HepG2 (cell line): ENCODE data around the gene RAC3. TPM values are rescaled to one million over a fixed set of nuclear protein-coding genes. Genes with fewer than 3 reads are reported as not detected.

ENCODE experiments used
- ARNTL ChIP-seq: sonication (generic); formaldehyde crosslinking; IDR thresholded peaks from 2 replicates; pipeline ENCODE4 v1.4.0; 2020; ENCODE audit warnings: mild to moderate bottlenecking, missing genetic modification reagents
- HDAC2 ChIP-seq: sonication (generic); formaldehyde crosslinking; IDR thresholded peaks from 2 replicates; pipeline ENCODE4 v1.4.0; 2020; ENCODE audit warnings: missing genetic modification reagents
- MED8 ChIP-seq: sonication (generic); formaldehyde crosslinking; IDR thresholded peaks from 2 replicates; pipeline ENCODE4 v1.8.1; 2023; ENCODE audit warnings: mild to moderate bottlenecking, missing genetic modification reagents; ENCODE audit not compliant: insufficient replicate concordance
- PHF21A ChIP-seq: sonication (generic); formaldehyde crosslinking; IDR thresholded peaks from 2 replicates; pipeline ENCODE4 v1.5.0; 2020; ENCODE audit warnings: mild to moderate bottlenecking, missing genetic modification reagents
- RXRB ChIP-seq: IDR thresholded peaks from 2 replicates; pipeline ENCODE4 v1.6.1; 2016; ENCODE audit warnings: borderline replicate concordance, missing genetic modification reagents, missing compliant biosample characterization
- SPEN ChIP-seq: sonication (generic); formaldehyde crosslinking; IDR thresholded peaks from 2 replicates; pipeline ENCODE4 v1.5.1; 2020; ENCODE audit warnings: low read depth, mild to moderate bottlenecking, missing genetic modification reagents
- ZEB1 ChIP-seq: IDR thresholded peaks from 2 replicates; pipeline ENCODE4 v1.6.1; 2012; ENCODE audit warnings: mild to moderate bottlenecking, low read depth, inconsistent platforms; ENCODE audit not compliant: insufficient replicate concordance
- ZNF180 ChIP-seq: sonication (generic); formaldehyde crosslinking; IDR thresholded peaks from 2 replicates; pipeline ENCODE4 v1.4.0; 2020; ENCODE audit warnings: low read depth, missing genetic modification reagents, borderline replicate concordance
- ZNF232 ChIP-seq: sonication (generic); formaldehyde crosslinking; IDR thresholded peaks from 2 replicates; pipeline ENCODE4 v1.4.0; 2020; ENCODE audit warnings: missing genetic modification reagents, borderline replicate concordance
- ZNF256 ChIP-seq: sonication (generic); formaldehyde crosslinking; conservative IDR thresholded peaks from 2 replicates; pipeline ENCODE4 v1.4.0; 2020; ENCODE audit warnings: missing genetic modification reagents
- ZNF292 ChIP-seq: sonication (generic); formaldehyde crosslinking; IDR thresholded peaks from 2 replicates; pipeline ENCODE4 v1.8.1; 2022; ENCODE audit warnings: mild to moderate bottlenecking, low read depth, missing genetic modification reagents, borderline replicate concordance
- ZNF83 ChIP-seq: sonication (generic); formaldehyde crosslinking; IDR thresholded peaks from 2 replicates; pipeline ENCODE4 v1.4.0; 2020; ENCODE audit warnings: missing genetic modification reagents, mild to moderate bottlenecking, borderline replicate concordance
- ZSCAN31 ChIP-seq: sonication (generic); formaldehyde crosslinking; IDR thresholded peaks from 2 replicates; pipeline ENCODE4 v1.5.0; 2020; ENCODE audit warnings: low read depth, mild to moderate bottlenecking, missing genetic modification reagents
- polyA plus RNA-seq, 8 experiments: library from polyadenylated mRNA; depleted of rRNA in 3 of 8; stranded (reverse) in 7 of 8; unstranded in 1 of 8; fragments of >200 nt; fragmentation: Illumina TruSeq in 4 of 8; extraction: Trizol in 4 of 8; gene quantifications; 2 replicates each; pipeline versions ENCODE4 v1.2.1 to v1.2.3, GENCODE V29; 2011 to 2016; ENCODE audit warnings: low read depth in 4 of 8, missing spikeins in 1 of 8, mixed read lengths in 1 of 8; ENCODE audit not compliant: insufficient read depth in 1 of 8
- total RNA-seq, 5 experiments: library from RNA; depleted of rRNA; stranded (reverse); fragments of >200 nt; fragmentation: Illumina TruSeq; extraction: Trizol; gene quantifications; 2 replicates each; pipeline ENCODE4 v1.2.3, GENCODE V29; 2016; ENCODE audit warnings: low read depth in 1 of 5
- TF ChIP-seq, protein P1 (sequence below): sonication (generic); formaldehyde crosslinking; IDR thresholded peaks from 2 replicates; pipeline ENCODE4 v1.4.0; 2020; ENCODE audit warnings: missing genetic modification reagents, borderline replicate concordance
- TF ChIP-seq, protein P2 (sequence below): sonication (generic); formaldehyde crosslinking; IDR thresholded peaks from 2 replicates; pipeline ENCODE4 v1.4.0; 2020; ENCODE audit warnings: missing genetic modification reagents
- TF ChIP-seq, protein P3 (sequence below): sonication (generic); formaldehyde crosslinking; IDR thresholded peaks from 2 replicates; pipeline ENCODE4 v1.5.1; 2020; ENCODE audit warnings: missing genetic modification reagents, mild to moderate bottlenecking, borderline replicate concordance
- TF ChIP-seq, protein P4 (sequence below): fragments of 450-650 bp; IDR thresholded peaks from 2 replicates; pipeline ENCODE4 v1.6.1; 2017; ENCODE audit warnings: mild to moderate bottlenecking

RAC3 gene
- total and polyA plus RNA-seq, 2 of the 13 experiments (the other 11 are each of a cell fraction or from before 2014, with no cell fraction given), result 10.5 to 21.3 TPM

DNA sequence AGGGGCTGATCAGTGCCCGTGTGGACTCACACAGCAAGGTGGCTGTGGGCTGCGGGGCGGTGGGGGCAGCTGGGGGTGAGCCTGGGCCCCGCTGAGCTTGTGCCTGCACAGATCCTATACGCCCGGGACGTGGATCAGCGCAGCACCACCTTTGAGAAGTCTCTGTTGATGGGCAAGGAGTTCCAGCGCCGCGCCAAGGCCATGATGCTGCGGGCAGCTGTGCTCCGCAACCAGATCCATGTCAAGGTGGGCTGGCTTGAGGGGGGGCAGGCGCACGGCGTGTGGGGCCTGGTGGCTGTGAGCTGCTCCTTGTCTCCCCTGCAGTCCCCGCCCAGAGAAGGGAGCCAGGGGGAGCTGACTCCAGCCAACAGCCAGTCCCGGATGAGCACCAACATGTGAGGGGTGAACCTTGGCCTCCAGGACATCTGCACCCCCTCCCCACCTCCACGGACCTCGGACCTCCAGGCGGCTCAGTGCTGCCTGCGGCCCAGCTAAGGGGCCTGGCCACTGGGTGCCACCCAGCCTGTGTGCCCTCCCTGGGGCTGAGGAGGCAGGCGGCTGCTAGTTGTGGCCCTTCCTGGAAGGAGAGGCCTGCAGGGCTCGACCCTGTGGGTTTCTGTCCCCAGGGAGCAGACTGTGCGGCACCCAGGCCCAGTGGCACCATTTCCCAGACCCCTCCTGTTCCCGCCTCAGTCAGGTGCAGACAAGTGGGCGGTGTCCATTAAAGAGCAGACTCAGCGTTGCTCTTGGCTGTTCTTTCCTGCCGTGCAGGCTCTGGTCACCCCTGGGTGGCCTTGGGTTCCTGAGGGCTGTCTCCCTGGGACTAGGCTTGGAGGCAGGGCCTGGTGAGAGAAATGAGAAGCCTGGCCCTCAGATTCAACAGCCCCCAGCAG is 25.5 kb downstream of the RAC3 start (continued):
- TF ChIP-seq MED8 (peak; percentile 48), ZNF232 (CRISPR knock-in tag) (peak; percentile 66; the same call in 1 of the 2 replicates), ARNTL (CRISPR knock-in tag) (peak; percentile 97), HDAC2 (CRISPR knock-in tag) (peak; percentile 77; the same call in 1 of the 2 replicates), ZNF83 (peak; percentile 63; the same call in 1 of the 2 replicates), ZNF180 (no peak), ZEB1 (peak; percentile 35), ZNF256 (CRISPR knock-in tag) (no peak), PHF21A (CRISPR knock-in tag) (peak; percentile 97), SPEN (peak; percentile 73; the same call in 1 of the 2 replicates), ZNF292 (CRISPR knock-in tag) (peak; percentile 93), RXRB (CRISPR knock-in tag) (peak; percentile 71), ZSCAN31 (CRISPR knock-in tag) (peak; percentile 90)
- TF ChIP-seq, protein P1, sequence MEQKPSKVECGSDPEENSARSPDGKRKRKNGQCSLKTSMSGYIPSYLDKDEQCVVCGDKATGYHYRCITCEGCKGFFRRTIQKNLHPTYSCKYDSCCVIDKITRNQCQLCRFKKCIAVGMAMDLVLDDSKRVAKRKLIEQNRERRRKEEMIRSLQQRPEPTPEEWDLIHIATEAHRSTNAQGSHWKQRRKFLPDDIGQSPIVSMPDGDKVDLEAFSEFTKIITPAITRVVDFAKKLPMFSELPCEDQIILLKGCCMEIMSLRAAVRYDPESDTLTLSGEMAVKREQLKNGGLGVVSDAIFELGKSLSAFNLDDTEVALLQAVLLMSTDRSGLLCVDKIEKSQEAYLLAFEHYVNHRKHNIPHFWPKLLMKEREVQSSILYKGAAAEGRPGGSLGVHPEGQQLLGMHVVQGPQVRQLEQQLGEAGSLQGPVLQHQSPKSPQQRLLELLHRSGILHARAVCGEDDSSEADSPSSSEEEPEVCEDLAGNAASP, result peak; percentile 71; the same call in 1 of the 2 replicates
- TF ChIP-seq, protein P2, sequence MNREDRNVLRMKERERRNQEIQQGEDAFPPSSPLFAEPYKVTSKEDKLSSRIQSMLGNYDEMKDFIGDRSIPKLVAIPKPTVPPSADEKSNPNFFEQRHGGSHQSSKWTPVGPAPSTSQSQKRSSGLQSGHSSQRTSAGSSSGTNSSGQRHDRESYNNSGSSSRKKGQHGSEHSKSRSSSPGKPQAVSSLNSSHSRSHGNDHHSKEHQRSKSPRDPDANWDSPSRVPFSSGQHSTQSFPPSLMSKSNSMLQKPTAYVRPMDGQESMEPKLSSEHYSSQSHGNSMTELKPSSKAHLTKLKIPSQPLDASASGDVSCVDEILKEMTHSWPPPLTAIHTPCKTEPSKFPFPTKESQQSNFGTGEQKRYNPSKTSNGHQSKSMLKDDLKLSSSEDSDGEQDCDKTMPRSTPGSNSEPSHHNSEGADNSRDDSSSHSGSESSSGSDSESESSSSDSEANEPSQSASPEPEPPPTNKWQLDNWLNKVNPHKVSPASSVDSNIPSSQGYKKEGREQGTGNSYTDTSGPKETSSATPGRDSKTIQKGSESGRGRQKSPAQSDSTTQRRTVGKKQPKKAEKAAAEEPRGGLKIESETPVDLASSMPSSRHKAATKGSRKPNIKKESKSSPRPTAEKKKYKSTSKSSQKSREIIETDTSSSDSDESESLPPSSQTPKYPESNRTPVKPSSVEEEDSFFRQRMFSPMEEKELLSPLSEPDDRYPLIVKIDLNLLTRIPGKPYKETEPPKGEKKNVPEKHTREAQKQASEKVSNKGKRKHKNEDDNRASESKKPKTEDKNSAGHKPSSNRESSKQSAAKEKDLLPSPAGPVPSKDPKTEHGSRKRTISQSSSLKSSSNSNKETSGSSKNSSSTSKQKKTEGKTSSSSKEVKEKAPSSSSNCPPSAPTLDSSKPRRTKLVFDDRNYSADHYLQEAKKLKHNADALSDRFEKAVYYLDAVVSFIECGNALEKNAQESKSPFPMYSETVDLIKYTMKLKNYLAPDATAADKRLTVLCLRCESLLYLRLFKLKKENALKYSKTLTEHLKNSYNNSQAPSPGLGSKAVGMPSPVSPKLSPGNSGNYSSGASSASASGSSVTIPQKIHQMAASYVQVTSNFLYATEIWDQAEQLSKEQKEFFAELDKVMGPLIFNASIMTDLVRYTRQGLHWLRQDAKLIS (CRISPR knock-in tag), result no peak
- TF ChIP-seq, protein P3, sequence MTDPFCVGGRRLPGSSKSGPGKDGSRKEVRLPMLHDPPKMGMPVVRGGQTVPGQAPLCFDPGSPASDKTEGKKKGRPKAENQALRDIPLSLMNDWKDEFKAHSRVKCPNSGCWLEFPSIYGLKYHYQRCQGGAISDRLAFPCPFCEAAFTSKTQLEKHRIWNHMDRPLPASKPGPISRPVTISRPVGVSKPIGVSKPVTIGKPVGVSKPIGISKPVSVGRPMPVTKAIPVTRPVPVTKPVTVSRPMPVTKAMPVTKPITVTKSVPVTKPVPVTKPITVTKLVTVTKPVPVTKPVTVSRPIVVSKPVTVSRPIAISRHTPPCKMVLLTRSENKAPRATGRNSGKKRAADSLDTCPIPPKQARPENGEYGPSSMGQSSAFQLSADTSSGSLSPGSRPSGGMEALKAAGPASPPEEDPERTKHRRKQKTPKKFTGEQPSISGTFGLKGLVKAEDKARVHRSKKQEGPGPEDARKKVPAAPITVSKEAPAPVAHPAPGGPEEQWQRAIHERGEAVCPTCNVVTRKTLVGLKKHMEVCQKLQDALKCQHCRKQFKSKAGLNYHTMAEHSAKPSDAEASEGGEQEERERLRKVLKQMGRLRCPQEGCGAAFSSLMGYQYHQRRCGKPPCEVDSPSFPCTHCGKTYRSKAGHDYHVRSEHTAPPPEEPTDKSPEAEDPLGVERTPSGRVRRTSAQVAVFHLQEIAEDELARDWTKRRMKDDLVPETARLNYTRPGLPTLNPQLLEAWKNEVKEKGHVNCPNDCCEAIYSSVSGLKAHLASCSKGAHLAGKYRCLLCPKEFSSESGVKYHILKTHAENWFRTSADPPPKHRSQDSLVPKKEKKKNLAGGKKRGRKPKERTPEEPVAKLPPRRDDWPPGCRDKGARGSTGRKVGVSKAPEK (CRISPR knock-in tag), result peak; percentile 63; the same call in 1 of the 2 replicates
- TF ChIP-seq, protein P4, sequence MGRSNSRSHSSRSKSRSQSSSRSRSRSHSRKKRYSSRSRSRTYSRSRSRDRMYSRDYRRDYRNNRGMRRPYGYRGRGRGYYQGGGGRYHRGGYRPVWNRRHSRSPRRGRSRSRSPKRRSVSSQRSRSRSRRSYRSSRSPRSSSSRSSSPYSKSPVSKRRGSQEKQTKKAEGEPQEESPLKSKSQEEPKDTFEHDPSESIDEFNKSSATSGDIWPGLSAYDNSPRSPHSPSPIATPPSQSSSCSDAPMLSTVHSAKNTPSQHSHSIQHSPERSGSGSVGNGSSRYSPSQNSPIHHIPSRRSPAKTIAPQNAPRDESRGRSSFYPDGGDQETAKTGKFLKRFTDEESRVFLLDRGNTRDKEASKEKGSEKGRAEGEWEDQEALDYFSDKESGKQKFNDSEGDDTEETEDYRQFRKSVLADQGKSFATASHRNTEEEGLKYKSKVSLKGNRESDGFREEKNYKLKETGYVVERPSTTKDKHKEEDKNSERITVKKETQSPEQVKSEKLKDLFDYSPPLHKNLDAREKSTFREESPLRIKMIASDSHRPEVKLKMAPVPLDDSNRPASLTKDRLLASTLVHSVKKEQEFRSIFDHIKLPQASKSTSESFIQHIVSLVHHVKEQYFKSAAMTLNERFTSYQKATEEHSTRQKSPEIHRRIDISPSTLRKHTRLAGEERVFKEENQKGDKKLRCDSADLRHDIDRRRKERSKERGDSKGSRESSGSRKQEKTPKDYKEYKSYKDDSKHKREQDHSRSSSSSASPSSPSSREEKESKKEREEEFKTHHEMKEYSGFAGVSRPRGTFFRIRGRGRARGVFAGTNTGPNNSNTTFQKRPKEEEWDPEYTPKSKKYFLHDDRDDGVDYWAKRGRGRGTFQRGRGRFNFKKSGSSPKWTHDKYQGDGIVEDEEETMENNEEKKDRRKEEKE, result no peak
